HepG2 (cell line): Measurements from ENCODE around the gene PSMD12. TPM values are rescaled to one million over a fixed set of nuclear protein-coding genes. Genes with fewer than 3 reads are reported as not detected.

Experiments used
- BRD4 ChIP-seq: sonication (generic); formaldehyde crosslinking; IDR thresholded peaks from 2 replicates; pipeline ENCODE4 v1.4.0; 2020; ENCODE audit warnings: missing genetic modification reagents
- FOSL1 ChIP-seq: sonication (generic); formaldehyde crosslinking; IDR thresholded peaks from 2 replicates; pipeline ENCODE4 v1.9.0; 2021; ENCODE audit warnings: missing genetic modification reagents, borderline replicate concordance
- FOXK2 ChIP-seq: fragments of 450-650 bp; IDR thresholded peaks from 2 replicates; pipeline ENCODE4 v1.6.1; 2016
- GTF2F1 ChIP-seq: fragments of 150-350 bp; IDR thresholded peaks from 2 replicates; pipeline ENCODE4 v1.6.1; 2014; ENCODE audit warnings: low read length
- HCFC1 ChIP-seq: fragments of 150-350 bp; IDR thresholded peaks from 2 replicates; pipeline ENCODE4 v1.6.1; 2014; ENCODE audit warnings: low read depth, low read length
- HNRNPK ChIP-seq: fragments of 200-400 bp; formaldehyde crosslinking; IDR thresholded peaks from 2 replicates; pipeline ENCODE4 v1.6.1; 2018; ENCODE audit warnings: low read length, low read depth, moderate library complexity, mild to moderate bottlenecking; ENCODE audit not compliant: poor library complexity, severe bottlenecking
- JUNB ChIP-seq: sonication (generic); formaldehyde crosslinking; IDR thresholded peaks from 2 replicates; pipeline ENCODE4 v1.8.0; 2022; ENCODE audit warnings: missing genetic modification reagents, mild to moderate bottlenecking, borderline replicate concordance
- KMT2A ChIP-seq: sonication (generic); formaldehyde crosslinking; IDR thresholded peaks from 2 replicates; pipeline ENCODE4 v1.4.0; 2020; ENCODE audit warnings: missing genetic modification reagents
- MAFF ChIP-seq: IDR thresholded peaks from 2 replicates; pipeline ENCODE4 v1.6.1; 2011; ENCODE audit warnings: low read depth, low read length, improper control_type of control experiment
- RAD51 ChIP-seq: fragments of 450-650 bp; IDR thresholded peaks from 2 replicates; pipeline ENCODE4 v1.6.1; 2016; ENCODE audit warnings: borderline replicate concordance
- RELA ChIP-seq: sonication (generic); formaldehyde crosslinking; IDR thresholded peaks from 2 replicates; pipeline ENCODE4 v1.4.0; 2020; ENCODE audit warnings: missing genetic modification reagents
- SNRNP70 ChIP-seq: fragments of 200-400 bp; formaldehyde crosslinking; IDR thresholded peaks from 2 replicates; pipeline ENCODE4 v1.6.1; 2017; ENCODE audit warnings: mild to moderate bottlenecking, low read depth, low read length, moderate library complexity
- TBL1XR1 ChIP-seq: fragments of 150-350 bp; IDR thresholded peaks from 2 replicates; pipeline ENCODE4 v1.6.1; 2014; ENCODE audit warnings: borderline replicate concordance, low read length; ENCODE audit not compliant: partially characterized antibody
- WIZ ChIP-seq: sonication (generic); formaldehyde crosslinking; IDR thresholded peaks from 2 replicates; pipeline ENCODE4 v1.5.1; 2020; ENCODE audit warnings: mild to moderate bottlenecking, missing genetic modification reagents
- ZNF205 ChIP-seq: IDR thresholded peaks from 2 replicates; pipeline ENCODE4 v1.6.1; 2018; ENCODE audit warnings: missing biosample characterization, missing genetic modification reagents
- ZNF563 ChIP-seq: sonication (generic); formaldehyde crosslinking; IDR thresholded peaks from 2 replicates; pipeline ENCODE4 v1.8.0; 2022; ENCODE audit warnings: mild to moderate bottlenecking, moderate library complexity, missing genetic modification reagents
- ZNF572 ChIP-seq: sonication (generic); formaldehyde crosslinking; IDR thresholded peaks from 2 replicates; pipeline ENCODE4 v1.5.1; 2020; ENCODE audit warnings: mild to moderate bottlenecking, missing genetic modification reagents
- ZNF629 ChIP-seq: sonication (generic); formaldehyde crosslinking; conservative IDR thresholded peaks from 2 replicates; pipeline ENCODE4 v1.5.0; 2020; ENCODE audit warnings: missing genetic modification reagents
- ZNF646 ChIP-seq: sonication (generic); formaldehyde crosslinking; IDR thresholded peaks from 2 replicates; pipeline ENCODE4 v1.9.0; 2021; ENCODE audit warnings: mild to moderate bottlenecking, missing genetic modification reagents
- ZNF747 ChIP-seq: sonication (generic); formaldehyde crosslinking; IDR thresholded peaks from 2 replicates; pipeline ENCODE4 v1.8.1; 2023; ENCODE audit warnings: missing genetic modification reagents, mild to moderate bottlenecking, borderline replicate concordance
- ZNF782 ChIP-seq: sonication (generic); formaldehyde crosslinking; IDR thresholded peaks from 2 replicates; pipeline ENCODE4 v1.4.0; 2020; ENCODE audit warnings: missing genetic modification reagents, mild to moderate bottlenecking, borderline replicate concordance
- ZNF839 ChIP-seq: sonication (generic); formaldehyde crosslinking; IDR thresholded peaks from 2 replicates; pipeline ENCODE4 v1.4.0; 2020; ENCODE audit warnings: missing genetic modification reagents, mild to moderate bottlenecking, borderline replicate concordance
- ZSCAN9 ChIP-seq: IDR thresholded peaks from 2 replicates; pipeline ENCODE4 v1.6.1; 2016; ENCODE audit warnings: borderline replicate concordance
- polyA plus RNA-seq, 8 experiments: library from polyadenylated mRNA; depleted of rRNA in 3 of 8; stranded (reverse) in 7 of 8; unstranded in 1 of 8; fragments of >200 nt; fragmentation: Illumina TruSeq in 4 of 8; extraction: Trizol in 4 of 8; gene quantifications; 2 replicates each; pipeline versions ENCODE4 v1.2.1 to v1.2.3, GENCODE V29; 2011 to 2016; ENCODE audit warnings: low read depth in 4 of 8, missing spikeins in 1 of 8, mixed read lengths in 1 of 8; ENCODE audit not compliant: insufficient read depth in 1 of 8
- total RNA-seq, 5 experiments: library from RNA; depleted of rRNA; stranded (reverse); fragments of >200 nt; fragmentation: Illumina TruSeq; extraction: Trizol; gene quantifications; 2 replicates each; pipeline ENCODE4 v1.2.3, GENCODE V29; 2016; ENCODE audit warnings: low read depth in 1 of 5

The PSMD12 gene
- total and polyA plus RNA-seq, 2 of the 13 experiments (the other 11 are each of a cell fraction or from before 2014, with no cell fraction given), result 27.4 to 71.7 TPM

GRCh38 chr17:67366193-67367157 lies at the start of gene PSMD12 (continued):
- peak; percentile 97; the same call in 1 of the 2 replicates for TF ChIP-seq BRD4 (CRISPR knock-in tag)
- peak; percentile 80; the same call in 1 of the 2 replicates for TF ChIP-seq ZNF646 (CRISPR knock-in tag)
- peak; percentile 83 for TF ChIP-seq TBL1XR1
- TF ChIP-seq SNRNP70, result no peak
- peak; percentile 95 for TF ChIP-seq ZNF563 (CRISPR knock-in tag)
- TF ChIP-seq ZNF782 (CRISPR knock-in tag), result no peak; the same call in 1 of the 2 replicates
- TF ChIP-seq ZNF629, result no peak
- no peak; the same call in 1 of the 2 replicates for TF ChIP-seq MAFF
- no peak; the same call in 1 of the 2 replicates for TF ChIP-seq RELA (CRISPR knock-in tag)
- TF ChIP-seq ZNF747 (CRISPR knock-in tag), result peak; percentile 93
- TF ChIP-seq HNRNPK, result peak; percentile 84
- TF ChIP-seq ZNF205 (CRISPR knock-in tag), result peak; percentile 86
- peak; percentile 73 for TF ChIP-seq HCFC1
- TF ChIP-seq JUNB, result no peak
- TF ChIP-seq GTF2F1, result no peak
- TF ChIP-seq FOXK2, result no peak
- TF ChIP-seq FOSL1 (CRISPR knock-in tag), result no peak
- TF ChIP-seq ZNF839 (CRISPR knock-in tag), result peak; percentile 93; the same call in 1 of the 2 replicates
- TF ChIP-seq ZNF572, result peak; percentile 84; the same call in 1 of the 2 replicates
- TF ChIP-seq KMT2A, result peak; percentile 99
- no peak for TF ChIP-seq RAD51
- TF ChIP-seq ZSCAN9 (CRISPR knock-in tag), result peak; percentile 91
- peak; percentile 89 for TF ChIP-seq WIZ
